SU-DHL-6 (cell line): ENCODE measurements around the gene NFIA.

Source experiments
- CTCF ChIP-seq: fragments of 200-600 bp; sonication (generic); IDR thresholded peaks from one replicate; pipeline ENCODE4 v1.5.1; 2017; ENCODE audit warnings: antibody characterized with exemption, mild to moderate bottlenecking, low read length, moderate library complexity; ENCODE audit not compliant: insufficient read depth, poor library complexity, severe bottlenecking
- EZH2phosphoT487 ChIP-seq: fragments of 200-600 bp; sonication (generic), shearing (Covaris generic); conservative IDR thresholded peaks from 2 replicates; pipeline ENCODE4 v1.6.1; 2018; ENCODE audit warnings: mild to moderate bottlenecking, antibody characterized with exemption, low read length, moderate library complexity, mixed read lengths

GRCh38 chr1:61370913-61371279 is 288.5 kb downstream of the NFIA start:
- TF ChIP-seq CTCF (no peak), EZH2phosphoT487 (no peak)
